Calu3 (cell line): ENCODE results near the gene TRNP1. TPM values are rescaled to one million over a fixed set of nuclear protein-coding genes. Genes with fewer than 3 reads are reported as not detected.
"Not testable (repeated sequence)": the region's sequence is repeated elsewhere in the genome, so short reads cannot be mapped to it uniquely, and the experiment has no call there.

Experiments used
- BruUV-seq: library from RNA; stranded (reverse); fragments of 400-500 nt; replicated peaks from 2 replicates; lab custom pipeline; 2021; lab: Mats Ljungman, UMichigan
- CTCF ChIA-PET: fragments of 300-600 bp; sonication (Branson Sonifier 250); formaldehyde crosslinking; loops from one replicate; lab custom pipeline; 2022; ENCODE audit warnings: antibody characterized with exemption; lab: Charles Lee
- DNase-seq: peaks from one replicate; pipeline ENCODE4 v3.0.0; 2022
- H3K27ac Mint-ChIP-seq: one replicate; pipeline ENCODE4 v1.8.0; 2022; ENCODE audit warnings: mixed read lengths; ENCODE audit not compliant: unreplicated experiment
- H3K27me3 Mint-ChIP-seq: one replicate; pipeline ENCODE4 v1.8.0; 2022; ENCODE audit warnings: mixed read lengths; ENCODE audit not compliant: unreplicated experiment
- H3K36me3 Mint-ChIP-seq: one replicate; pipeline ENCODE4 v1.8.0; 2022; ENCODE audit warnings: mild to moderate bottlenecking, moderate library complexity, mixed read lengths; ENCODE audit not compliant: insufficient read depth, unreplicated experiment
- H3K4me1 Mint-ChIP-seq: one replicate; pipeline ENCODE4 v1.8.0; 2022; ENCODE audit warnings: mild to moderate bottlenecking, low read depth, mixed read lengths; ENCODE audit not compliant: unreplicated experiment
- H3K4me3 Mint-ChIP-seq: one replicate; pipeline ENCODE4 v1.8.0; 2022; ENCODE audit warnings: mild to moderate bottlenecking, low read depth, moderate library complexity, mixed read lengths; ENCODE audit not compliant: unreplicated experiment
- H3K9me3 Mint-ChIP-seq: one replicate; pipeline ENCODE4 v1.8.0; 2022; ENCODE audit warnings: low read depth, mixed read lengths; ENCODE audit not compliant: unreplicated experiment
- CTCF ChIP-seq: fragments of 200-600 bp; IDR thresholded peaks from one replicate; pipeline ENCODE4 v1.8.0; 2022; ENCODE audit warnings: antibody characterized with exemption; ENCODE audit not compliant: unreplicated experiment
- intact Hi-C: fragments of 100-400 bp; cut with micrococcal nuclease; formaldehyde crosslinking; loops from one replicate; pipeline ENCODE4 v1.10.0; 2022; ENCODE audit not compliant: unreplicated experiment
- total RNA-seq: library from RNA; stranded (reverse); gene quantifications from 2 replicates; pipeline ENCODE4 v1.2.3, GENCODE V29; 2022

TRNP1 gene
- total RNA-seq, 1 experiment from 2014 or later: 195 TPM

GRCh38 chr1:26981146-26981846 lies 12.2 kb upstream of the TRNP1 start:
- no peak for TF ChIP-seq CTCF
- Mint-ChIP-seq H3K4me3 (no peak overlapping the region), H3K36me3 (no peaks in the 10 kb centered on the region), H3K9me3 (no peaks in the 10 kb centered on the region), H3K4me1 (peaks cover 32% of the 10 kb centered on the region), H3K27me3 (no peaks in the 10 kb centered on the region), H3K27ac (peak overlapping the region; percentile 34)
- no TSS peak for BruUV-seq
- CTCF ChIA-PET: no interaction called here
- intact Hi-C loops: no loop called here
- DNase-seq: no peak

GRCh38 chr1:26983863-26984262 lies 9.6 kb upstream of the TRNP1 start:
- CTCF ChIA-PET: no interaction called here

GRCh38 chr1:26984291-26984690 lies 9.2 kb upstream of the TRNP1 start:
- Mint-ChIP-seq H3K27ac (no peak overlapping the region), H3K36me3 (peaks cover 2% of the 10 kb centered on the region), H3K27me3 (no peaks in the 10 kb centered on the region), H3K4me1 (peaks cover 31% of the 10 kb centered on the region), H3K9me3 (no peaks in the 10 kb centered on the region), H3K4me3 (no peak overlapping the region)
- TF ChIP-seq CTCF: no peak
- no peak for DNase-seq
- CTCF ChIA-PET: no interaction called here
- BruUV-seq: no TSS peak
- intact Hi-C loops: no loop called here

More at GRCh38 chr1:26983863-26984262, 9.6 kb upstream of the TRNP1 start:
- Mint-ChIP-seq H3K27ac (no peak overlapping the region), H3K9me3 (no peaks in the 10 kb centered on the region), H3K4me1 (peaks cover 30% of the 10 kb centered on the region), H3K36me3 (no peaks in the 10 kb centered on the region), H3K27me3 (no peaks in the 10 kb centered on the region), H3K4me3 (no peak overlapping the region)
- no peak for TF ChIP-seq CTCF
- intact Hi-C loops: no loop called here
- no TSS peak for BruUV-seq
- no peak for DNase-seq

- no peak overlapping the region for H3K4me3 Mint-ChIP-seq
- H3K27ac Mint-ChIP-seq: peak overlapping the region; percentile 62
- no peaks in the 10 kb centered on the region for H3K9me3 Mint-ChIP-seq
- TF ChIP-seq CTCF: no peak
- BruUV-seq: no TSS peak
- peaks cover 22% of the 10 kb centered on the region for H3K36me3 Mint-ChIP-seq
- intact Hi-C loops: no loop called here
- CTCF ChIA-PET: interaction anchor here (1.3 kb wide), 1 partner anchor 11 kb away, joined by 5 read pairs; no protein-coding TSS in a partner anchor
- peak; percentile 74 for DNase-seq
- peaks cover 48% of the 10 kb centered on the region for H3K4me1 Mint-ChIP-seq
- no peaks in the 10 kb centered on the region for H3K27me3 Mint-ChIP-seq
These were observed 6.8 kb upstream of the TRNP1 start for GRCh38 chr1:26986658-26987057.

- intact Hi-C loops, H3K27me3 Mint-ChIP-seq, H3K4me3 Mint-ChIP-seq, H3K9me3 Mint-ChIP-seq, DNase-seq, BruUV-seq: not testable (repeated sequence)
- Mint-ChIP-seq H3K27ac (peak overlapping the region; percentile 99), H3K4me1 (peaks cover 43% of the 10 kb centered on the region), H3K36me3 (peaks cover 46% of the 10 kb centered on the region)
- CTCF ChIA-PET: interaction anchor here (0.6 kb wide), 1 partner anchor 54 kb away, joined by 3 read pairs; no protein-coding TSS in a partner anchor
These were observed 3.9 kb upstream of the TRNP1 start for GRCh38 chr1:26989403-26990109.
